H1 (cell line): ENCODE results near the gene HTN3. TPM values are rescaled to one million over a fixed set of nuclear protein-coding genes. Genes with fewer than 3 reads are reported as not detected.

ENCODE experiments used
- CTCF ChIA-PET: fragments of 300-600 bp; sonication (Branson Sonifier 250); formaldehyde crosslinking; loops from one replicate; lab custom pipeline; 2021; ENCODE audit not compliant: partially characterized antibody; lab: Charles Lee
- POLR2A ChIA-PET: fragments of 300-600 bp; sonication (Branson Sonifier 250); formaldehyde crosslinking; loops from one replicate; lab custom pipeline; 2021; ENCODE audit warnings: inconsistent platforms; ENCODE audit not compliant: partially characterized antibody; lab: Charles Lee
- DNase-seq, 2 experiments: peaks; one replicate each; pipeline versions ENCODE4 v3.0.0 to v3.0.0-alpha.2; 2010 to 2022; ENCODE audit warnings: low spot score in 2 of 2, low read depth in 1 of 2, mixed read lengths in 1 of 2
- FAIRE-seq: peaks from 2 replicates; lab custom pipeline; 2011; peaks lifted over from hg19 to GRCh38; lab: Jason Lieb, UNC
- H2AFZ ChIP-seq: 2 replicates; pipeline ENCODE4 v1.8.1; 2012; ENCODE audit warnings: low read length, inconsistent platforms
- H2AK5ac ChIP-seq: 2 replicates; pipeline ENCODE4 v1.6.1; 2013; ENCODE audit warnings: low read depth, low read length
- H2BK120ac ChIP-seq: replicated peaks from 2 replicates; pipeline ENCODE3; 2013; ENCODE audit warnings: low read depth, low read length, inconsistent platforms
- H2BK12ac ChIP-seq: 2 replicates; pipeline ENCODE4 v1.6.1; 2013; ENCODE audit warnings: low read depth, low read length
- H2BK15ac ChIP-seq: 2 replicates; pipeline ENCODE4 v1.6.1; 2013; ENCODE audit warnings: low read length
- H2BK20ac ChIP-seq: 2 replicates; pipeline ENCODE4 v1.6.1; 2013; ENCODE audit warnings: low read length
- H2BK5ac ChIP-seq: 2 replicates; pipeline ENCODE4 v1.6.1; 2013; ENCODE audit warnings: low read depth, low read length
- H3K14ac ChIP-seq: 2 replicates; pipeline ENCODE4 v1.6.1; 2013; ENCODE audit warnings: inconsistent platforms; ENCODE audit not compliant: insufficient read length
- H3K18ac ChIP-seq: 2 replicates; pipeline ENCODE4 v1.6.1; 2013; ENCODE audit warnings: low read length; ENCODE audit errors: extremely low read depth
- H3K23ac ChIP-seq: 2 replicates; pipeline ENCODE4 v1.6.1; 2013; ENCODE audit warnings: inconsistent platforms; ENCODE audit not compliant: insufficient read length
- H3K23me2 ChIP-seq: 2 replicates; pipeline ENCODE4 v1.6.1; 2013; ENCODE audit warnings: low read depth, low read length
- H3K27ac ChIP-seq: 2 replicates; pipeline ENCODE4 v1.6.1; 2011; ENCODE audit warnings: low read depth, low read length, inconsistent platforms
- H3K27me3 ChIP-seq, 4 experiments: replicated peaks in 1 of 4; 1 replicate in 1 of 4; 2 replicates in 3 of 4; pipeline versions ENCODE4 v1.6.1 to v1.8.1; 2011 to 2013; ENCODE audit warnings: low read length in 3 of 4, mild to moderate bottlenecking in 3 of 4, inconsistent platforms in 2 of 4, mixed read lengths in 2 of 4, moderate library complexity in 1 of 4; ENCODE audit not compliant: control insufficient read depth in 3 of 4, insufficient read depth in 3 of 4; ENCODE audit errors: extremely low read depth in 1 of 4
- H3K36me3 ChIP-seq, 4 experiments: 2 replicates each; pipeline versions ENCODE4 v1.6.1 to v1.8.1; 2011 to 2013; ENCODE audit warnings: mild to moderate bottlenecking in 4 of 4, low read length in 3 of 4, moderate library complexity in 2 of 4, control low read depth in 1 of 4, inconsistent platforms in 1 of 4; ENCODE audit not compliant: insufficient read depth in 4 of 4, control insufficient read depth in 2 of 4
- H3K4ac ChIP-seq: replicated peaks from 2 replicates; pipeline ENCODE3; 2013; ENCODE audit warnings: low read length, low read depth, mixed read lengths, inconsistent platforms; ENCODE audit not compliant: insufficient read length
- H3K4me1 ChIP-seq, 4 experiments: replicated peaks in 1 of 4; 1 replicate in 1 of 4; 2 replicates in 3 of 4; pipeline versions ENCODE4 v1.6.1 to v1.8.1; 2011 to 2013; ENCODE audit warnings: low read length in 3 of 4, inconsistent platforms in 2 of 4, mixed read lengths in 1 of 4; ENCODE audit not compliant: insufficient read depth in 4 of 4, control insufficient read depth in 3 of 4
- H3K4me2 ChIP-seq, 2 experiments: 2 replicates each; pipeline versions ENCODE4 v1.6.1 to v1.8.1; 2011 to 2013; ENCODE audit warnings: low read depth in 2 of 2, low read length in 2 of 2, control low read depth in 1 of 2, inconsistent platforms in 1 of 2, mild to moderate bottlenecking in 1 of 2; ENCODE audit not compliant: insufficient read depth in 1 of 2
- H3K4me3 ChIP-seq, 4 experiments: fragments of 200-600, 300-600 bp in 1 of 4; sonication (generic), shearing (Covaris generic), sonication (Bioruptor Twin) in 1 of 4; 2 replicates each; pipeline versions ENCODE4 v1.5.1 to v1.8.1; 2011 to 2016; ENCODE audit warnings: low read length in 4 of 4, low read depth in 3 of 4, control low read depth in 2 of 4, inconsistent platforms in 2 of 4, mild to moderate bottlenecking in 2 of 4, mixed read lengths in 1 of 4, moderate library complexity in 1 of 4; ENCODE audit not compliant: insufficient read depth in 2 of 4; ENCODE audit errors: extremely low read depth in 1 of 4
- H3K56ac ChIP-seq: replicated peaks from 2 replicates; pipeline ENCODE3; 2013; ENCODE audit warnings: low read depth, mild to moderate bottlenecking, mixed read lengths, low read length, inconsistent platforms; ENCODE audit not compliant: insufficient read length
- H3K79me1 ChIP-seq: 2 replicates; pipeline ENCODE4 v1.6.1; 2013; ENCODE audit warnings: low read depth, low read length, control low read depth
- H3K79me2 ChIP-seq, 2 experiments: 2 replicates each; pipeline versions ENCODE4 v1.6.1 to v1.8.1; 2012 to 2013; ENCODE audit warnings: low read length in 2 of 2, mild to moderate bottlenecking in 2 of 2, inconsistent platforms in 1 of 2; ENCODE audit not compliant: insufficient read depth in 2 of 2, control insufficient read depth in 1 of 2
- H3K9ac ChIP-seq, 4 experiments: replicated peaks in 1 of 4; 1 replicate in 1 of 4; 2 replicates in 3 of 4; pipeline versions ENCODE4 v1.6.1 to v1.8.1; 2011 to 2013; ENCODE audit warnings: low read depth in 3 of 4, low read length in 3 of 4, control low read depth in 2 of 4, mild to moderate bottlenecking in 2 of 4, moderate library complexity in 2 of 4, inconsistent platforms in 1 of 4; ENCODE audit errors: extremely low read depth in 1 of 4
- H3K9me3 ChIP-seq, 2 experiments: 2 replicates each; pipeline versions ENCODE4 v1.6.1 to v1.8.1; 2012 to 2013; ENCODE audit warnings: mild to moderate bottlenecking in 2 of 2, moderate library complexity in 2 of 2, control low read depth in 1 of 2, inconsistent platforms in 1 of 2, low read depth in 1 of 2, low read length in 1 of 2, mixed read lengths in 1 of 2; ENCODE audit not compliant: insufficient read depth in 2 of 2
- H4K20me1 ChIP-seq, 2 experiments: replicated peaks in 1 of 2; 2 replicates each; pipeline versions ENCODE3 to v1.8.1; 2011 to 2013; ENCODE audit warnings: inconsistent platforms in 2 of 2, low read length in 2 of 2, mild to moderate bottlenecking in 1 of 2; ENCODE audit not compliant: insufficient read depth in 2 of 2, control insufficient read depth in 1 of 2
- H4K5ac ChIP-seq: 2 replicates; pipeline ENCODE4 v1.6.1; 2013; ENCODE audit warnings: low read length, low read depth, mixed read lengths, inconsistent platforms; ENCODE audit not compliant: insufficient read length
- H4K8ac ChIP-seq: 2 replicates; pipeline ENCODE4 v1.8.0; 2013; ENCODE audit warnings: mild to moderate bottlenecking, moderate library complexity, low read length, inconsistent platforms; ENCODE audit not compliant: insufficient read depth; ENCODE audit errors: extremely low read depth
- H4K91ac ChIP-seq: replicated peaks from 2 replicates; pipeline ENCODE3; 2013; ENCODE audit warnings: low read length, mixed read lengths, inconsistent platforms; ENCODE audit not compliant: insufficient read length
- ASH2L ChIP-seq: fragments of 200-600, 300-600 bp; sonication (generic); IDR thresholded peaks from one replicate; pipeline ENCODE4 v1.7.1; 2017; ENCODE audit warnings: low read length
- CBX5 ChIP-seq: fragments of 300-800, 300-1000 bp; sonication (generic); IDR thresholded peaks from 2 replicates; pipeline ENCODE4 v1.7.1; 2016; ENCODE audit warnings: antibody characterized with exemption, low read length, low read depth
- CTBP2 ChIP-seq: IDR thresholded peaks from 2 replicates; pipeline ENCODE4 v1.7.0; 2011; ENCODE audit warnings: borderline replicate concordance, mild to moderate bottlenecking, moderate library complexity, mixed read lengths, low read length; ENCODE audit not compliant: insufficient read depth, insufficient read length
- EP300 ChIP-seq, 2 experiments: IDR thresholded peaks; 1 replicate in 1 of 2; 2 replicates in 1 of 2; pipeline ENCODE4 v1.6.1; 2011 to 2012; ENCODE audit warnings: low read depth in 2 of 2, low read length in 2 of 2, mild to moderate bottlenecking in 2 of 2, borderline replicate concordance in 1 of 2, inconsistent platforms in 1 of 2, moderate library complexity in 1 of 2
- MAX ChIP-seq: IDR thresholded peaks from 2 replicates; pipeline ENCODE4 v1.6.1; 2012; ENCODE audit warnings: inconsistent platforms
- RXRA ChIP-seq: IDR thresholded peaks from 2 replicates; pipeline ENCODE4 v1.6.1; 2011; ENCODE audit warnings: low read depth, mild to moderate bottlenecking, low read length, moderate library complexity; ENCODE audit not compliant: insufficient read depth
- SIX5 ChIP-seq: IDR thresholded peaks from 2 replicates; pipeline ENCODE4 v1.6.1; 2011; ENCODE audit warnings: mild to moderate bottlenecking, low read depth, low read length
- WGBS, 2 experiments: shearing (Covaris generic) in 1 of 2; methylation state at CpG; one replicate each; pipeline versions ENCODE4 v1.1.6 to v1.1.7; 2013 to 2015; ENCODE audit warnings: low lambda C conversion rate in 2 of 2, mixed read lengths in 2 of 2, inconsistent platforms in 1 of 2, low coverage in 1 of 2, missing lambda C conversion rate in 1 of 2; ENCODE audit not compliant: insufficient replicate concordance in 2 of 2, insufficient coverage in 1 of 2, insufficient read length in 1 of 2; ENCODE audit errors: extremely low coverage in 1 of 2, missing lambda C conversion rate in 1 of 2; 5-methylcytosine and 5-hydroxymethylcytosine counted together
- polyA plus RNA-seq, 7 experiments: library from polyadenylated mRNA; depleted of rRNA in 3 of 7; stranded (reverse) in 5 of 7; unstranded in 2 of 7; fragments of >200 nt in 5 of 7; fragments of 200-250 nt in 2 of 7; gene quantifications; 1 replicate in 5 of 7; 2 replicates in 1 of 7; 4 replicates in 1 of 7; pipeline versions ENCODE4 v1.2.1 to v1.2.3, GENCODE V29; 2011 to 2013; ENCODE audit warnings: missing spikeins in 2 of 7, mixed read lengths in 2 of 7
- total RNA-seq: library from RNA; stranded (reverse); fragmentation: NEBNext Ultra II Directional; extraction: Animal tissue kit (Norgen Biotek cat#: 25700); gene quantifications from 2 replicates; pipeline ENCODE4 v1.2.1, GENCODE V29; 2021

HTN3 gene
- total and polyA plus RNA-seq, 2 of the 8 experiments (the other 6 are each of a cell fraction or from before 2014, with no cell fraction given) = not detected

GRCh38 chr4:70062000-70062399, 33.7 kb downstream of the HTN3 start:
- Histone ChIP-seq H2BK5ac (no peak overlapping the region), H3K27ac (no peak overlapping the region), H3K27me3 (no peaks in the 10 kb centered on the region), H3K18ac (no peak overlapping the region), H3K23ac (no peak overlapping the region), H3K4me1 (peaks cover 0 to 3% (median under 1%) of the 10 kb centered on the region in 4 experiments; a peak in 1 of 7 replicates), H2BK15ac (no peak overlapping the region), H3K4me3 (no peak overlapping the region), H4K91ac (no peak overlapping the region), H2BK20ac (no peak overlapping the region), H3K56ac (no peak overlapping the region), H2AFZ (no peak overlapping the region), H3K4ac (no peak overlapping the region), H2BK120ac (no peak overlapping the region), H3K79me2 (no peaks in the 10 kb centered on the region), H2BK12ac (no peak overlapping the region), H3K9ac (no peak overlapping the region), H4K20me1 (no peaks in the 10 kb centered on the region), H3K36me3 (no peaks in the 10 kb centered on the region), H3K4me2 (no peak overlapping the region), H3K9me3 (no peaks in the 10 kb centered on the region), H4K5ac (no peak overlapping the region), H3K14ac (no peak overlapping the region), H3K79me1 (no peaks in the 10 kb centered on the region), H2AK5ac (no peak overlapping the region), H3K23me2 (peaks cover 2% of the 10 kb centered on the region; the same call in 1 of the 2 replicates), H4K8ac (no peak overlapping the region)
- no peak for FAIRE-seq
- no peak for DNase-seq
- ChIA-PET CTCF (interaction anchor here (0.7 kb wide), 1 partner anchor 36 kb away, joined by 4 read pairs; no protein-coding TSS in a partner anchor), POLR2A (no interaction called here)
- 86% methylated on average over 1 of the region's 1 CpG; no CpG with 5 or more reads in 1 of the 2 experiments for WGBS, 2 experiments
- no peak for TF ChIP-seq EP300 (IDR thresholded peaks at IDR 0.05; ENCODE audit: borderline replicate concordance in 1 of 2, low read depth in 2 of 2, low read length in 2 of 2)
- TF ChIP-seq RXRA = no peak
- TF ChIP-seq ASH2L = no peak
- TF ChIP-seq CBX5 = no peak
- no peak for TF ChIP-seq SIX5
- no peak for TF ChIP-seq CTBP2
- TF ChIP-seq MAX = no peak
